CD4-positive, alpha-beta memory T cell (primary cell): ENCODE measurements around the gene FGD2. TPM values are rescaled to one million over a fixed set of nuclear protein-coding genes. Genes with fewer than 3 reads are reported as not detected.

Experiments used
- CTCF ChIA-PET: fragments of 350-600 bp; sonication (Branson Sonifier 250); formaldehyde crosslinking; loops from one replicate; lab custom pipeline; 2021; ENCODE audit warnings: inconsistent platforms; ENCODE audit not compliant: partially characterized antibody; lab: Charles Lee
- POLR2A ChIA-PET: fragments of 350-600 bp; sonication (Branson Sonifier 250); formaldehyde crosslinking; loops from one replicate; lab custom pipeline; 2021; ENCODE audit not compliant: partially characterized antibody; lab: Charles Lee
- DNase-seq, 5 donors: peaks; one replicate each; pipeline versions ENCODE4 v3.0.0 to v3.0.0-alpha.2; 2020 to 2022; ENCODE audit warnings: mixed read lengths in 1 of 5
- H3K27ac ChIP-seq: one replicate; pipeline ENCODE4 v1.7.0; 2013; ENCODE audit warnings: low read depth, low read length
- H3K27me3 ChIP-seq: 2 replicates; pipeline ENCODE4 v1.7.0; 2013; ENCODE audit warnings: mild to moderate bottlenecking, low read length, moderate library complexity; ENCODE audit not compliant: insufficient read depth
- H3K36me3 ChIP-seq: 2 replicates; pipeline ENCODE4 v1.7.0; 2013; ENCODE audit warnings: mild to moderate bottlenecking, low read length, moderate library complexity; ENCODE audit not compliant: insufficient read depth
- H3K4me1 ChIP-seq: 2 replicates; pipeline ENCODE4 v1.7.0; 2013; ENCODE audit warnings: mild to moderate bottlenecking, low read length, moderate library complexity; ENCODE audit not compliant: insufficient read depth
- H3K4me3 ChIP-seq, 2 donors: one replicate each; pipeline ENCODE4 v1.7.0; 2013; ENCODE audit warnings: low read length in 2 of 2, mild to moderate bottlenecking in 1 of 2
- H3K9me3 ChIP-seq, 2 donors: one replicate each; pipeline ENCODE4 v1.7.0; 2013; ENCODE audit warnings: low read length in 2 of 2, control low read depth in 1 of 2; ENCODE audit not compliant: control insufficient read depth in 1 of 2
- H3K27ac Mint-ChIP-seq, 7 donors: one replicate each; pipeline ENCODE4 v1.8.0; 2020 to 2021; ENCODE audit warnings: mixed read lengths in 7 of 7, mild to moderate bottlenecking in 6 of 7, inconsistent platforms in 3 of 7, moderate library complexity in 3 of 7
- H3K27me3 Mint-ChIP-seq, 2 donors: one replicate each; pipeline ENCODE4 v1.8.0; 2020 to 2021; ENCODE audit warnings: mixed read lengths in 2 of 2
- H3K36me3 Mint-ChIP-seq, 2 donors: one replicate each; pipeline ENCODE4 v1.8.0; 2020 to 2021; ENCODE audit warnings: mixed read lengths in 2 of 2, inconsistent platforms in 1 of 2, mild to moderate bottlenecking in 1 of 2
- H3K4me1 Mint-ChIP-seq, 4 donors: one replicate each; pipeline ENCODE4 v1.8.0; 2020 to 2021; ENCODE audit warnings: mixed read lengths in 4 of 4, mild to moderate bottlenecking in 1 of 4
- H3K4me3 Mint-ChIP-seq, 8 donors: one replicate each; pipeline ENCODE4 v1.8.0; 2020 to 2021; ENCODE audit warnings: mixed read lengths in 8 of 8, mild to moderate bottlenecking in 7 of 8, moderate library complexity in 6 of 8, inconsistent platforms in 3 of 8
- H3K9me3 Mint-ChIP-seq, 8 donors: one replicate each; pipeline ENCODE4 v1.8.0; 2020 to 2021; ENCODE audit warnings: mixed read lengths in 8 of 8, mild to moderate bottlenecking in 5 of 8, inconsistent platforms in 3 of 8, moderate library complexity in 1 of 8
- intact Hi-C: fragments of 100-400 bp; cut with micrococcal nuclease; formaldehyde crosslinking; loops from one replicate; pipeline ENCODE4 v1.15.1; 2023
- polyA plus RNA-seq, 2 donors: library from polyadenylated mRNA; unstranded; fragments of 300-500 nt; fragmentation: Illumina TruSeq; gene quantifications; one replicate each; pipeline ENCODE4 v1.2.3, GENCODE V29; 2021
- total RNA-seq, 2 experiments: library from RNA; stranded (reverse); gene quantifications; one replicate each; pipeline ENCODE4 v1.2.3, GENCODE V29; 2021

The FGD2 gene
- total and polyA plus RNA-seq, 4 experiments from 2014 or later = 0.11 to 1.5 (median 1.4) TPM; not detected in 1

GRCh38 chr6:37029249-37029971 lies 24.0 kb downstream of the FGD2 start:
- intact Hi-C loops = loop anchor here (1.0 kb wide), 2 partner anchors 143 to 179 kb away; no protein-coding TSS in a partner anchor
- H3K36me3 ChIP-seq = no peaks in the 10 kb centered on the region
- no peaks in the 10 kb centered on the region for H3K36me3 Mint-ChIP-seq
- peaks cover 17% of the 10 kb centered on the region for H3K4me1 ChIP-seq
- ChIA-PET CTCF (interaction anchor here (0.6 to 18.9 kb wide), 12 partner anchors 10 to 286 kb away, joined by 3 to 1184 read pairs (median 13); partner anchors contain the start of gene PIM1), POLR2A (interaction anchor here (0.5 to 16.2 kb wide), 8 partner anchors 8 to 180 kb away, joined by 3 to 394 read pairs (median 8); partner anchors contain the start of gene PIM1)
- H3K27ac ChIP-seq = no peak overlapping the region
- H3K4me3 ChIP-seq = no peak overlapping the region
- no peaks in the 10 kb centered on the region for H3K27me3 ChIP-seq
- H3K4me3 Mint-ChIP-seq = peak overlapping the region in 1 of 8 donors; percentile 35
- DNase-seq = peak in 3 of 5 donors; percentile 19 to 39 (median 38)
- no peaks in the 10 kb centered on the region for H3K9me3 ChIP-seq
- no peaks in the 10 kb centered on the region for H3K27me3 Mint-ChIP-seq
- peak overlapping the region in 6 of 7 donors; percentile 10 to 82 (median 25) for H3K27ac Mint-ChIP-seq
- peaks cover 14 to 40% (median 30%) of the 10 kb centered on the region in 4 donors for H3K4me1 Mint-ChIP-seq
- peaks cover 0 to 3% (median 0%) of the 10 kb centered on the region in 8 donors for H3K9me3 Mint-ChIP-seq

GRCh38 chr6:37030599-37030998 lies 25.1 kb downstream of the FGD2 start:
- CTCF ChIA-PET = interaction anchor here (0.6 to 18.9 kb wide), 9 partner anchors 9 to 179 kb away, joined by 3 to 1184 read pairs (median 36); partner anchors contain the start of gene PIM1
- no peak overlapping the region for H3K4me3 Mint-ChIP-seq
- intact Hi-C loops = no loop called here

GRCh38 chr6:37032239-37032638 lies 26.8 kb downstream of the FGD2 start:
- intact Hi-C loops = no loop called here

More at GRCh38 chr6:37030599-37030998, 25.1 kb downstream of the FGD2 start:
- no peaks in the 10 kb centered on the region for H3K27me3 Mint-ChIP-seq
- Histone ChIP-seq H3K27me3 (no peaks in the 10 kb centered on the region), H3K4me1 (peaks cover 9% of the 10 kb centered on the region), H3K36me3 (no peaks in the 10 kb centered on the region), H3K27ac (no peak overlapping the region), H3K4me3 (no peak overlapping the region), H3K9me3 (no peaks in the 10 kb centered on the region)
- H3K27ac Mint-ChIP-seq = peak overlapping the region in 1 of 7 donors; percentile 0
- no peaks in the 10 kb centered on the region for H3K36me3 Mint-ChIP-seq
- peaks cover 7 to 33% (median 24%) of the 10 kb centered on the region in 4 donors for H3K4me1 Mint-ChIP-seq
- POLR2A ChIA-PET = interaction anchor here (1.0 to 16.2 kb wide), 6 partner anchors 9 to 179 kb away, joined by 3 to 394 read pairs (median 14); partner anchors contain the start of gene PIM1
- DNase-seq = no peak
- peaks cover 0 to 3% (median 0%) of the 10 kb centered on the region in 8 donors for H3K9me3 Mint-ChIP-seq

GRCh38 chr6:37033255-37033654 lies 27.8 kb downstream of the FGD2 start:
- no peak overlapping the region for H3K4me3 Mint-ChIP-seq
- no peaks in the 10 kb centered on the region for H3K27me3 ChIP-seq
- H3K27ac Mint-ChIP-seq = peak overlapping the region in 2 of 7 donors; percentile 76 to 86
- intact Hi-C loops = no loop called here
- H3K9me3 ChIP-seq = no peaks in the 10 kb centered on the region
- ChIA-PET POLR2A (interaction anchor here (1.0 to 1.1 kb wide), 3 partner anchors 11 to 139 kb away, joined by 3 read pairs; no protein-coding TSS in a partner anchor), CTCF (interaction anchor here (0.6 to 18.1 kb wide), 6 partner anchors 9 to 1704 kb away, joined by 3 to 627 read pairs (median 4); partner anchors contain the start of gene PIM1)
- peaks cover 9% of the 10 kb centered on the region for H3K4me1 ChIP-seq
- H3K36me3 ChIP-seq = no peaks in the 10 kb centered on the region
- peaks cover 7 to 30% (median 21%) of the 10 kb centered on the region in 4 donors for H3K4me1 Mint-ChIP-seq
- no peaks in the 10 kb centered on the region for H3K36me3 Mint-ChIP-seq
- peaks cover 0 to 3% (median 0%) of the 10 kb centered on the region in 8 donors for H3K9me3 Mint-ChIP-seq
- no peak overlapping the region for H3K27ac ChIP-seq
- no peaks in the 10 kb centered on the region for H3K27me3 Mint-ChIP-seq
- H3K4me3 ChIP-seq = no peak overlapping the region
- DNase-seq = no peak

More at GRCh38 chr6:37032239-37032638, 26.8 kb downstream of the FGD2 start:
- Mint-ChIP-seq H3K27me3 (no peaks in the 10 kb centered on the region), H3K4me3 (no peak overlapping the region), H3K9me3 (peaks cover 0 to 3% (median 0%) of the 10 kb centered on the region in 8 donors), H3K27ac (peak overlapping the region in 2 of 7 donors; percentile 5 to 10), H3K36me3 (no peaks in the 10 kb centered on the region), H3K4me1 (peaks cover 7 to 30% (median 21%) of the 10 kb centered on the region in 4 donors)
- H3K9me3 ChIP-seq = no peaks in the 10 kb centered on the region
- H3K27me3 ChIP-seq = no peaks in the 10 kb centered on the region
- ChIA-PET CTCF (interaction anchor here (0.9 to 18.9 kb wide), 6 partner anchors 13 to 177 kb away, joined by 3 to 1184 read pairs (median 103); partner anchors contain the start of gene PIM1), POLR2A (interaction anchor here (4.1 to 16.2 kb wide), 2 partner anchors 19 to 141 kb away, joined by 19 to 394 read pairs; partner anchors contain the start of gene PIM1)
- H3K4me1 ChIP-seq = peaks cover 9% of the 10 kb centered on the region
- no peaks in the 10 kb centered on the region for H3K36me3 ChIP-seq
- H3K27ac ChIP-seq = no peak overlapping the region
- no peak for DNase-seq
- H3K4me3 ChIP-seq = no peak overlapping the region

GRCh38 chr6:37033819-37034795 lies 28.7 kb downstream of the FGD2 start:
- Histone ChIP-seq H3K27ac (no peak overlapping the region), H3K9me3 (no peaks in the 10 kb centered on the region), H3K4me1 (peaks cover 5% of the 10 kb centered on the region), H3K27me3 (no peaks in the 10 kb centered on the region), H3K36me3 (no peaks in the 10 kb centered on the region), H3K4me3 (no peak overlapping the region)
- CTCF ChIA-PET = interaction anchor here (0.6 to 10.2 kb wide), 8 partner anchors 10 to 1705 kb away, joined by 3 to 126 read pairs (median 4); no protein-coding TSS in a partner anchor
- no peak for DNase-seq
- intact Hi-C loops = no loop called here
- H3K27me3 Mint-ChIP-seq = no peaks in the 10 kb centered on the region
- no peaks in the 10 kb centered on the region for H3K36me3 Mint-ChIP-seq
- peak overlapping the region in 3 of 7 donors; percentile 4 to 86 (median 76) for H3K27ac Mint-ChIP-seq
- H3K4me3 Mint-ChIP-seq = no peak overlapping the region
- H3K9me3 Mint-ChIP-seq = peaks cover 0 to 3% (median 0%) of the 10 kb centered on the region in 8 donors
- H3K4me1 Mint-ChIP-seq = peaks cover 5 to 25% (median 18%) of the 10 kb centered on the region in 4 donors
- POLR2A ChIA-PET = interaction anchor here (1.0 to 1.4 kb wide), 4 partner anchors 12 to 153 kb away, joined by 3 read pairs; no protein-coding TSS in a partner anchor

GRCh38 chr6:37036146-37036545 lies 30.7 kb downstream of the FGD2 start:
- Histone ChIP-seq H3K36me3 (no peaks in the 10 kb centered on the region), H3K4me1 (no peaks in the 10 kb centered on the region), H3K27ac (no peak overlapping the region), H3K4me3 (no peak overlapping the region), H3K27me3 (no peaks in the 10 kb centered on the region), H3K9me3 (no peaks in the 10 kb centered on the region)
- DNase-seq = no peak
- Mint-ChIP-seq H3K27ac (no peak overlapping the region), H3K27me3 (no peaks in the 10 kb centered on the region), H3K4me3 (no peak overlapping the region), H3K4me1 (peaks cover 5 to 13% (median 9%) of the 10 kb centered on the region in 4 donors), H3K36me3 (no peaks in the 10 kb centered on the region), H3K9me3 (peaks cover 0 to 1% (median 0%) of the 10 kb centered on the region in 8 donors)
- ChIA-PET POLR2A (interaction anchor here (1.2 kb wide), 1 partner anchor 14 kb away, joined by 5 read pairs; no protein-coding TSS in a partner anchor), CTCF (interaction anchor here (1.0 to 2.1 kb wide), 2 partner anchors 9 to 173 kb away, joined by 4 to 5 read pairs; no protein-coding TSS in a partner anchor)
- intact Hi-C loops = no loop called here
